GM20000 (cell line): ENCODE results near the gene IL6R.

Experiments used
- DNase-seq: peaks from one replicate; pipeline ENCODE4 v3.0.0; 2012; ENCODE audit warnings: low spot score
- CTCF ChIP-seq: IDR thresholded peaks from 2 replicates; pipeline ENCODE4 v1.5.1; 2012; ENCODE audit warnings: mild to moderate bottlenecking, control low read depth; ENCODE audit errors: extremely low read depth, missing control alignments

IL6R gene

DNA sequence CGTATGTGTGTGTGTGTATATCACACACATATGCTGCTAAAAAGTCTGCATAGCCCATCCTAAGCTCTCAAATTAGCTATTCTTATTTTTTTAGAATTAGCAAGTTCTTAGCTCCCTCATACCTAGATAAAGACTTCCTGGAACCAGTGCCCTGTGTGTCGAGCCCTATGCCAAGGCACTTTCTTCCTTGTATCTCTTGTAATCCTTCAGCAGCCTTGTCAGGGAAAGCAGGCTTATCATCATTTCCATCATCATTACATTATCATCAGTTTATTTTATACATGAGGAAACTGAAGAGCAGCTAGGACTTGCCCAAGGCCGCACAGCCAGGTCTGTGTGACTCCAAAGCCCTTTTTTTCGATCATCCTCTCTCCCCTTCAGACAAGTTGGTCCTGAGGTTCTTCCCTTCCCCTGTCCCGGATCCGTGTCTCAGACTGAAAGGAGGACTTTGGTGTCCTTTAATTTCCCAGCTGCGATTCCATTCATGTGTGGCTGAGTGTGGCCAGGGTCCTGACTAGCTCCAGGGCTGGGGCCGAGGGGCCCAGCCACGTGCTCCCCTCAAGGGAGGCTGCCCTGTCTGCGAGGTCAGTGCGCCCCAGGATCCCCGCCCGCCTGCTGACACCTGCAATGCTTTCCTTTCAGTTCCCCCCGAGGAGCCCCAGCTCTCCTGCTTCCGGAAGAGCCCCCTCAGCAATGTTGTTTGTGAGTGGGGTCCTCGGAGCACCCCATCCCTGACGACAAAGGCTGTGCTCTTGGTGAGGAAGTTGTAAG, 24.9 kb downstream of the IL6R start:
- no peak for TF ChIP-seq CTCF
- no peak for DNase-seq

DNA sequence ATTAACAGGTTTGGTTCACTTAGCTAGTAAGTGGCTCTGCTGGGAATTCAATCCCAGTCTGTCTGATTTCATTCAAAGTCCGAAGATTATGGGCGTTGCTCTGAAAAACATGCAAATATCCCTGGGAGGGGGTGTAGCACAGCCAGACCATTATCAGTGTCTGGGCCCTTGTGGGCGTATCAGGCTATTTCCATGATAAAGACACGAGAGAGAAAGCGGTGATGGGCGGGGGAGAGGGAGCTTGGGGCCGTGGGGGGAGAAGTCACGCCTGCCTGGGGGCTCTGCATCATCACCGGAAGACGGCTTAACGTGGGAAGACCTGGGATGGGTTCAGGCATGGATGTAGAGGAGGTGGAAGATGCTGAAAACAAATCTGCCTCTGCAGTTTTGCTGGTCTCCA, 25.8 kb downstream of the IL6R start:
- no peak for TF ChIP-seq CTCF
- no peak for DNase-seq

GRCh38 chr1:154431586-154432373, 26.6 kb downstream of the IL6R start:
- DNase-seq = no peak
- no peak for TF ChIP-seq CTCF

DNA sequence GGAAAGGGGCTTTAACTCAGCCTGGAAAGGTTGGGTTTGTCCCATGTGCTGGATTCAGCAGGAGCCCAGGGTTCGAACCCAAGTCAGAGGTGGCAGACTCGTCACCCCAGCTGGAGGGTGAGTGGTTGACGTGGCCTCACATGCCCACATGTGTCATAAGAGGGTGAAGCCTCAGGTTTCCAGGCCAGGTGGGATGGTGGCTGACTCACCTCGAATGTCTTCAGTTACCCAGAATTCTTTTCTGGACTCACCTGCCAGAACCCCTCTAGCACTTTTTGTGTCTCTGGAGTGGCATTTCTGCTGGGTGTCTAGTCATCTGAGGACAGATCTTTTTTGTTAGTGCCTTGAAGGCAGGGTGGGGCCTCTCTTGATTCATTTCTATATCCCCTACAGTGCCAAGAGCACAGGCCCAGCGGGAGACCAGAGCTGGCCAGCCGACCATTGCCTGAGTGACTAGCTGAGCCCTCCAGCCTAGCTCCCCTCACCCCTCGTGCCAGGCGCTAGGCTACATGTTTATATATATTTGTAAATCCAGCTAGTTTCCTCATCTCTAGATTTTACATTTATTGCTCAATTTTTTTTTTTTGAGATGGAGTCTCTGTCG, 28.1 kb downstream of the IL6R start:
- DNase-seq = no peak
- no peak for TF ChIP-seq CTCF

GRCh38 chr1:154434346-154435085, 29.4 kb downstream of the IL6R start:
- no peak for DNase-seq
- TF ChIP-seq CTCF = no peak

DNA sequence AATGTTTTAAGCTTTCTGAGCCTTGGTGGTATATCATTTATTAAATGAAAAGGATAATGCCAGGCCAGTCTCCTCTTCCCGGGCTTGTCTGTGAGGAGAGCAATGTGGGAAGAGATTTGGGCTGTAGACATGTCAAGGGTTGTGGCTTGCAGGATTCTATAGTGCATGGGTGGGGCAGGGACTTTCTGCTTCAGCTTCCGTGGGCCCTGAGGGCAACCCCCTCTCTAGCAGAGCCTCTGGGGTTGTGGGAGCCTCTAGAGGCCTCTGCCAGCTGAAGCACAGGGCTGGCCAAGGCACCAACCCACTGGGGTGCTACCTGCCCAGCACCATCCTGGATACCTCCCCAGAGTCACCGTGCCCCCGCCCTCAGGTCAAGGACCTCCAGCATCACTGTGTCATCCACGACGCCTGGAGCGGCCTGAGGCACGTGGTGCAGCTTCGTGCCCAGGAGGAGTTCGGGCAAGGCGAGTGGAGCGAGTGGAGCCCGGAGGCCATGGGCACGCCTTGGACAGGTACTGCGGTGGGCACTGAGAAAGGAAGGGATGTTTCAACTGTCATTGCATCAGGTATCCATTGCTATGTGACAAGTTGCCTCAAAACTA, 30.6 kb downstream of the IL6R start:
- no peak for DNase-seq
- no peak for TF ChIP-seq CTCF
